IMR-90 (cell line): Measurements from ENCODE around the gene RPP40.

ENCODE experiments used
- BHLHE40 ChIP-seq: fragments of 150-350 bp; IDR thresholded peaks from 2 replicates; pipeline ENCODE4 v1.6.1; 2016; ENCODE audit warnings: mild to moderate bottlenecking, low read depth, low read length
- CEBPB ChIP-seq: IDR thresholded peaks from 2 replicates; pipeline ENCODE4 v1.6.1; 2012; ENCODE audit warnings: low read depth, low read length, improper control_type of control experiment
- CHD1 ChIP-seq: IDR thresholded peaks from 2 replicates; pipeline ENCODE4 v1.6.1; 2012; ENCODE audit warnings: low read depth, low read length, improper control_type of control experiment
- CTCF ChIP-seq: conservative IDR thresholded peaks from 2 replicates; pipeline ENCODE4 v1.5.1; 2012; ENCODE audit warnings: mild to moderate bottlenecking, low read depth, low read length, improper control_type of control experiment
- FOS ChIP-seq: fragments of 150-350 bp; IDR thresholded peaks from 2 replicates; pipeline ENCODE4 v1.6.1; 2016; ENCODE audit warnings: low read depth, low read length
- MAFK ChIP-seq: IDR thresholded peaks from 2 replicates; pipeline ENCODE4 v1.6.1; 2012; ENCODE audit warnings: low read depth, low read length, improper control_type of control experiment
- MXI1 ChIP-seq: IDR thresholded peaks from 2 replicates; pipeline ENCODE4 v1.6.1; 2012; ENCODE audit warnings: low read depth, mild to moderate bottlenecking, low read length, moderate library complexity, borderline replicate concordance
- NFE2L2 ChIP-seq: fragments of 150-350 bp; IDR thresholded peaks from 2 replicates; pipeline ENCODE4 v1.6.1; 2016; ENCODE audit warnings: low read depth, mild to moderate bottlenecking, low read length
- POLR2A ChIP-seq: IDR thresholded peaks from 2 replicates; pipeline ENCODE4 v1.6.1; 2012; ENCODE audit warnings: mild to moderate bottlenecking, low read depth, low read length
- RCOR1 ChIP-seq: IDR thresholded peaks from 2 replicates; pipeline ENCODE4 v1.6.1; 2012; ENCODE audit warnings: mild to moderate bottlenecking, low read length, improper control_type of control experiment; ENCODE audit not compliant: insufficient replicate concordance
- RFX5 ChIP-seq: IDR thresholded peaks from 2 replicates; pipeline ENCODE4 v1.8.0; 2012; ENCODE audit warnings: low read depth, mild to moderate bottlenecking, low read length, moderate library complexity
- SMC3 ChIP-seq: fragments of 150-350 bp; IDR thresholded peaks from 2 replicates; pipeline ENCODE4 v1.6.1; 2016; ENCODE audit warnings: low read depth, mild to moderate bottlenecking, antibody characterized with exemption, low read length, moderate library complexity
- USF2 ChIP-seq: fragments of 150-350 bp; IDR thresholded peaks from 2 replicates; pipeline ENCODE4 v1.6.1; 2017; ENCODE audit warnings: mild to moderate bottlenecking, antibody characterized with exemption, low read length, low read depth
- TF ChIP-seq, protein P1 (sequence below): fragments of 150-350 bp; IDR thresholded peaks from 2 replicates; pipeline ENCODE4 v1.6.1; 2016; ENCODE audit warnings: low read depth, mild to moderate bottlenecking, low read length, moderate library complexity, borderline replicate concordance

GRCh38 chr6:5029609-5030008 is 25.8 kb upstream of the RPP40 start:
- no peak for TF ChIP-seq CTCF
- no peak for TF ChIP-seq RFX5
- TF ChIP-seq POLR2A: no peak
- no peak for TF ChIP-seq CHD1
- no peak for TF ChIP-seq CEBPB
- no peak for TF ChIP-seq MXI1
- no peak for TF ChIP-seq FOS
- TF ChIP-seq NFE2L2: no peak
- TF ChIP-seq USF2: no peak
- TF ChIP-seq BHLHE40: no peak
- TF ChIP-seq RCOR1: no peak
- TF ChIP-seq MAFK: no peak
- TF ChIP-seq, protein P1, sequence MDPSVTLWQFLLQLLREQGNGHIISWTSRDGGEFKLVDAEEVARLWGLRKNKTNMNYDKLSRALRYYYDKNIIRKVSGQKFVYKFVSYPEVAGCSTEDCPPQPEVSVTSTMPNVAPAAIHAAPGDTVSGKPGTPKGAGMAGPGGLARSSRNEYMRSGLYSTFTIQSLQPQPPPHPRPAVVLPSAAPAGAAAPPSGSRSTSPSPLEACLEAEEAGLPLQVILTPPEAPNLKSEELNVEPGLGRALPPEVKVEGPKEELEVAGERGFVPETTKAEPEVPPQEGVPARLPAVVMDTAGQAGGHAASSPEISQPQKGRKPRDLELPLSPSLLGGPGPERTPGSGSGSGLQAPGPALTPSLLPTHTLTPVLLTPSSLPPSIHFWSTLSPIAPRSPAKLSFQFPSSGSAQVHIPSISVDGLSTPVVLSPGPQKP: no peak
- TF ChIP-seq SMC3: no peak
